SW 1271 (cell line): ENCODE results near the gene SLC38A9.
"Not testable (repeated sequence)": the region's sequence is repeated elsewhere in the genome, so short reads cannot be mapped to it uniquely, and the experiment has no call there.

Source experiments
- DNase-seq, 2 experiments: peaks; one replicate each; lab custom pipeline; 2025; lab: John Stamatoyannopoulos, UW

Gene SLC38A9

DNA sequence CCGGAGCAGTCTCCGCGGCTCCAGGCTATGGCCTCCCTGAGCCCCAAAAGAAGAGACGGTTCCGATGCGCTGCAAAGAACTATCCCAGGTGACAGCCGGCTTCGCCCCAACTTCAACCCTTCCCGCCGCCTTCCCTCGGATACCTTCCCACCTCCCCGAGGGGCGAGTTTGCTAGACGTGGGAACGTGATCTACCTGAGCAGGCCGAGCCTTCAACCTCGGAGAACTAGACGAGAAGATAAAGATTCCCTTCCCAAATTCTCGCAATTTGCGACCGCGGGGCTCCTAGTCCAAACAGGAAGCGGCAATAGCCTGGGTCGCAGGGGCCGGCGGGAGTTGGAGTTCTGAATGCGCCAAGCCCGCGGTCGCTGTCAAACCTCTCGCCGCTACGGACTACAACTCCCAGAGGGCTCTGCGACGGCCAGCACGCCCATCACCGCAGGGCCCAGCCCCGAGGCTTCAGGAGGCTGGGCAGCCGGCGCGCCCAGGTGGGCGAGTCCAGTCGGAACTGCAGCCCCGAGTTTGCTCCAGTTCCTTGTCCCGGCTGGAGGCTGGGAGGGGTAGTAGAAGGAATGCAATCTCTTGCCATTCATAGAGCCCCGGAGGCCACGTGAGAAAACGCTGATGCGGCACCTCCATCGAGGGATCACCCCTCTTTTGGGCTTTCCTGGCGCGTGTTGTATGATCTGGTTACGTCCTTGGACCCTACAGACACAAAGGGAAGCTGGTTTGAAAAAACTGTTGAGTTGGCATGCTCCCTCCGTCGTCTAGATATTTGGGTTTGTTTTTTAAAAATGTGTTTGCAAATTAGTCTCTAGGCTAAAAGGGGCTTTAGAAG lies at the start of gene SLC38A9:
SLC38A9 (minus strand) TSS at position 302 of the 837 bp plus-strand sequence. CDS start 14,366 bp downstream, outside the sequence.
- peak; percentile 90 to 96 for DNase-seq

DNA sequence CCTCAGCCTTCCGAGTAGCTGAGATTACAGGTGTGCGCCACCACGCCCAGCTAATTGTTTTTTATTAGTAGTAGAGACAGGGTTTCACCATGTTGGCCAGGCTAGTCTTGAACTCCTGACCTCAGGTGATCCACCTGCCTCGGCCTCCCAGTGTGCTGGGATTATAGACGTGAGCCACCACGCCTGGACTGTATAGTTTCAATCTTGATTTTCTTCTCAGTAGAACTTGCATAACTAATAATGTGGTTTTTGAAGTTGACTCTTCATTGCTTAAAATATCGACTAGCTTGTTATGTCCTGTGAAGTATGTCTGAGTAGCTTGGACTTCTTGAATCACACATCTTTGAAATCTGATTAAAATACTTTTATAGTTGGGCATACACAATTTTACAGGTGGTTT lies 49.6 kb upstream of the SLC38A9 start:
- DNase-seq: not testable (repeated sequence)

GRCh38 chr5:55758714-55759113 lies 46.6 kb upstream of the SLC38A9 start:
- DNase-seq: no peak

DNA sequence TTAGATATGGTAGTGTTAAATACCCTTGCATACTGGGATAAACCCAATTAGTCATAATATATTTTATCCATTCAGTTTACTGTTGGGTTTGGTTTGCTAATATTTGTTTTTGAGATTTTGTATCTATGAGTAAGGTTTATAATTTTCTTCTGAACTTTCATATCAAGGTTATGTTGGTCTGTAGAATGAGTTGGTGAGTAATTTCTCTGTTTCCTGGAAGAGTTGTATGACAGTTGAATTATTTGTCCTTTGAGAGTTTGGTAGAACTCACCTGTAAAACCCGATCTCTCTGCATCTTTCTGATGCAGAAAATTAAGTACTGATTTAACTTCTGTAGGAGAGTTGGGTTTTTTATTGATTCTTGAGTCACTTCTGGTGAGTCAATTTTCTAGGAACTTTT lies 46.1 kb upstream of the SLC38A9 start:
- DNase-seq: no peak

GRCh38 chr5:55750499-55750898 lies 38.4 kb upstream of the SLC38A9 start:
- DNase-seq: no peak

DNA sequence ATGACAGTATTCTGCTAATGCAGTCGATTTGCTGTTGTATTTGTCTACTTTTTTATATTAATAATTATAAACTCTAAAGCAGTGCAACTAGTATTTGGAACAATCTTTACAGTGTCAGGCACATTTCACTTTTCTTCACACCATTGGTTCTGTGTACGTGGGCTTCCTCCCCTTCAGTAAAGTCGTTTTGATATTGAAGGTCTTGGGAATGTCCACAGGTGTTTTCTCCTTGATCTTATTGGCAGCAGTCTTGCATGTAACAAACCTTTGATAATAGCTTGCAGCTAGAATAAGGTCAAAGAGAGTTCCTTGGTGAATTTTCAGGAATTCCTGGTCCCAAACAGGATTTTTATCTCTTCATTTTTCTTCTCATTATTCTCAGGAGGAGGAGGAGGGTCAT lies 37.9 kb upstream of the SLC38A9 start:
- no peak for DNase-seq

- DNase-seq: no peak
Measured at GRCh38 chr5:55749387-55749786, 37.3 kb upstream of the SLC38A9 start.

DNA sequence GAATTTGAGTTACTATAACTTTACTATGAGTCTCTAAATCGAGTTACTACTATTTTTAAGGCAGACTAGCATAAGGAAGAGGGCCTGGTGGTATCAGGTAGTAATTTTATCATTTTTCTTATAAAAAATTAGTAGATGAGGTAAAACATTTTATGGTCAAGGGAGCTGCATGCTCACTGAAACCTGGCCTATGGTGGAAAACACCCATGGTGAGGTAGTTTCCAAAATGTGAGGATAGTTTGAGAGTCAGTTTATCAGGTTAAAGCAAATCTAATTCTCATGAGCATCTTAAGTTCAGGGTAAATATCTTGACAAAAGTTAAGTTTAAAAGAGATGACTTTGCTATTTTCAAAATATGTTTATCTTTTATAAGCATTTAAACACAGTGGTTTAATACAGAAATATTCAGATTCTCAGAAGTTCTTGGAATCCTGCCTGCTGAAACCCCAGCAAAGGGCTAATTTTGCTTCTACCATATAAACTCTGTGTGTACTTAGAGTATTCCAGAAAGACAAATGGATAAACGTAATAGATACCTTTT lies 35.7 kb upstream of the SLC38A9 start:
- DNase-seq: no peak

DNA sequence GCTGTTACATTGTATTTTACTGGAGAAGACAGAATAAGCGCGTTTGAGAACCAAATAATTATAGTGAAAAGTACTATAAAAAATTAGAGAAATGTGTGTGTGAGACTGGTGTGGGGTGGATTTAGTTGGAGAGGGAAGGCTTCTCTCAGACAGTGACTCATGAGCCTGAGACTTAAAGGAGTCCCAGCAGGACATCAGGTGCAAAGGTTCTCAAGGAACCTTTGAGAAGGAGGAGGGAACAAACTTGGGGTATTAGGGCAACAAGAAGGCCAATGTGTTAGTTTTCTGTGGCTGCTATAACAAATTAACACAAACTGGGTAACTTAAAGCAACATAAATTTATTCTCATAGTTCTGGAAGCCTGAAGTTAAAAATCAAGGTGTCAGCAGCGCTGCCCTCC lies 30.7 kb upstream of the SLC38A9 start:
- no peak for DNase-seq

GRCh38 chr5:55737793-55738192 lies 25.7 kb upstream of the SLC38A9 start, which contains the start of gene DDX4:
Gene DDX4 (plus strand): TSS chr5:55738061. CDS start chr5:55738964, 903 bp downstream.
- no peak for DNase-seq

DNA sequence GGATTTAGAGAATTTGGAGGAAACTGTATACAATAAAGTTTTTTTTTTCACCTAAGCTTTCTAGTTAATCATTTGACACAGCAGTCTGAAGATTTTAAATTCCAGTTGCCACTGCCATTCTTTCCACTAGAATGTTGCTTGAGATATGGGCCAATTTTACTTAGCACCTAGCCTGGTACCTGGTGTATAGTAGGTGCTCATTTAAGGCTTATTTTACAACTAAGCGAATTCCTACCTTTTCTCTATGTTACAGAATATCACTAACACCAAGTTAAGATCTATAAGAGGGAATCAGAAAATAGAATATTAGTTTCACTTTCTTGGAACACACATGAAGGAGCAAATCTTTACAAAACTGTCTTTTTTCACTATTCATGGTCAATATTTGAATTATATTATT lies 22.5 kb upstream of the SLC38A9 start:
- no peak for DNase-seq

GRCh38 chr5:55732585-55732984 lies 20.5 kb upstream of the SLC38A9 start:
- DNase-seq: no peak

- no peak for DNase-seq
Measured at GRCh38 chr5:55731848-55732247, 19.7 kb upstream of the SLC38A9 start.

GRCh38 chr5:55724281-55724680 lies 12.2 kb upstream of the SLC38A9 start:
- DNase-seq: no peak

- DNase-seq: no peak
Measured at GRCh38 chr5:55720188-55720703, 8.1 kb upstream of the SLC38A9 start.

GRCh38 chr5:55719026-55719425 lies 6.9 kb upstream of the SLC38A9 start:
- DNase-seq: not testable (repeated sequence)

DNA sequence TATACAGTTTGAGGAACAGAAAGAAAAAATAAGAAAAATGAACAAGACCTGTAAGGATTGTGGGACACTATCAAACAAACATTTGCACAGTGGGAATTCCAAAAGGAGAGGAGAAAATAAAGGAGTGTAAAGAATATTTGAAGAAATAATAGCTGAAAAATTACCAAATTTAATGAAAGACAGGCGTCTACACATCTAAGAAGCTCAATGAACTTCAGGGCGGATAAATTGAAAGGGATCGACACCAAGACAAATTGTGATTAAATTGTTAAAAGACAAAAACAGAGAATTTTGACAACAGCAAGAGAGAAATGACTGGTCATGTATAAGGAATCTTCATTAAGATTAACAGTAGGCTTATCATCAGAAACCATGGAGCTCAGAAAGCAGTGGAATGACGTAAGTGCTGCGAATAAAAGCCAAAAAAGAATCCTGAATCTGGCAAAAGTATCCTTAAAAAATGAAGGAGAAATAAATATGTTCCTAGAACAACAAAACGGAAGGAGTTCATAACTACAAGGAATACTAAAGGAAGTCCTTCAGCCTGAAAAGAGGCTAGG lies 3.5 kb upstream of the SLC38A9 start:
- no peak for DNase-seq

GRCh38 chr5:55714749-55715148 lies 2.6 kb upstream of the SLC38A9 start:
- DNase-seq: no peak

- DNase-seq: peak in 1 of 2 experiments; percentile 12
Measured at GRCh38 chr5:55714339-55714738, 2.2 kb upstream of the SLC38A9 start.

- no peak for DNase-seq
Measured at GRCh38 chr5:55713871-55714270, 1.7 kb upstream of the SLC38A9 start.

- DNase-seq: no peak
Measured at GRCh38 chr5:55711507-55712022, 559 bp downstream of the SLC38A9 start.

DNA sequence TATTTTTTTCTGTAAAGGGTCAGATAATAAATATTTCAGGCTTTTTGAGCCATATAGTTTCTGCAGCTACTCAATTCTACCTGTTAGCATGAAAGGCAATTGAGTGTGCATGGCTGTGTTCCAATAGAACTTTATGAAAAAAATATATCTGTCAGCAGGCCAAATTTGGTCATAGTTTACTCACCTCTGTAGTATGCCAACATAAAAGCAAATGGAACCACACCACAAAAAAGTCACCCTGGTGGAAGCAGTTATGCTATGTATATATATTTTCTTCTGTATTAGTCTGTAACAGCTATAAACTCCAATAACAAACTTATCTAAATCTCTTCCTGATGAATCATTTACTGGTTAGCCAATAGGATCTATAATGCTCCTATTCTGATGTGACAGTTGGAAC lies 3.4 kb downstream of the SLC38A9 start:
- DNase-seq: no peak

DNA sequence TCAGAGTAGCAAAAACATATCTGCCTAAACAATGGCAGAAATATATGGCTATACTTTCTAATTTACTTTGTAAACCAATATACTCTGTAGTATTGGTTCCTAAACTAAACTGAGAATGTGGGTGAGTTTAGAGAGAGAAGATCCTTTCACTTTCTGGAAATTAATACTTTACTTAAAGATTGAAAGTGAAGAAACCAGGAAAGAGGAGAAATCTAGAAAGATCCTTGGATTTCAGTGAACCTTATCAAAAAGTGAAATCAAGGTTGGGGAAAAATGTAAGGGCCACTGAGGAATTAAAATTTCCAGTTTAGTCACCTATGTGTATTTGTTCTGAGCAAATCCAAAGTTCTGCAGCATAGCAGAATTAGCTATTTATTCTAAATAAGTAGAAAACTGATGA lies 5.9 kb downstream of the SLC38A9 start:
- DNase-seq: no peak
